ENCODE results near the gene ACBD7.

The ACBD7 gene

GRCh38 chr10:15091418-15091817 lies 2.8 kb upstream of the ACBD7 start:
- DNase-seq (ENCODE audit: low spot score) = no peak

GRCh38 chr10:15084502-15084922 lies 4.1 kb downstream of the ACBD7 start:
- peak; percentile 34 for DNase-seq (ENCODE audit: low spot score)

DNA sequence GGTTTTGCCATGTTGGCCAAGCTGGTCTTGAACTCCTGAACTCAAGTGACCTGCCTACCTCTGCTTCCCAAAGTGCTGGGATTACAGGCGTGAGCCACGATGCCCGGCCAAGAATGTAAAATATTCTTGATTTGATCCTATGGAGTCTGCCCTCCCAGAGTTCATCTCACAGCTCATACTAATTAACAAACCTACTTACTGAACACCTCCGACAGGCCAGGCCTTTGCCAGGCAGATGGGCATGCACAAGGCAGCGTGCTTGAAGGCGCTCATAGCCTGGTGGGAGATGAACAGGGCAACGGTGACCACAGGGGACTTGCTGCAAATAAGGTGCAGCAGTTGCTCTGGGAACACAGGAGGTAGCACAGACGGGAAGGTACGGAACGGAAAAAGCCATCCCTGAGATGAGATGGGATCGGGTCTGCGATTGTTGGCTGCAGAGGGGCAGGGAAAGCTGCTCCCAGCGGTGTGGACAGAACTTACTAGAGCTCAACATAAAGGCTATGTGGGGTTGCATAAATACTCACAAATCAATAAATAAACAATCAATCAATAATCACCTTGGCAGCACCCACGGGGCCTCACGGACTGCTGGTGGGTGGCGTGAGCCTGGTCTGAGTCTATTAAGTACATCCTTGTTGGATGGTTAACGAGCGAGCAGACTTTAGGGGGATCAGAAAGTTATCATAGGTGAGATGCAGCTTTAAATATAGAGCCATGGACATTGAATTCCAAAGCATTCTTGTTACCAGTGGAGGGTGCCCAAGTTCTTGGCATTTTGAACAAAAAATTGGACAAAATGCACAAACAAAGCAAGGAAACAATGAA lies 4.7 kb downstream of the ACBD7 start:
- DNase-seq (ENCODE audit: low spot score) = no peak

- DNase-seq (ENCODE audit: low spot score) = no peak
These were observed 13.2 kb downstream of the ACBD7 start for GRCh38 chr10:15075421-15075820.

GRCh38 chr10:15072358-15072757 lies 16.2 kb downstream of the ACBD7 start:
- no peak for DNase-seq (ENCODE audit: low spot score)

DNA sequence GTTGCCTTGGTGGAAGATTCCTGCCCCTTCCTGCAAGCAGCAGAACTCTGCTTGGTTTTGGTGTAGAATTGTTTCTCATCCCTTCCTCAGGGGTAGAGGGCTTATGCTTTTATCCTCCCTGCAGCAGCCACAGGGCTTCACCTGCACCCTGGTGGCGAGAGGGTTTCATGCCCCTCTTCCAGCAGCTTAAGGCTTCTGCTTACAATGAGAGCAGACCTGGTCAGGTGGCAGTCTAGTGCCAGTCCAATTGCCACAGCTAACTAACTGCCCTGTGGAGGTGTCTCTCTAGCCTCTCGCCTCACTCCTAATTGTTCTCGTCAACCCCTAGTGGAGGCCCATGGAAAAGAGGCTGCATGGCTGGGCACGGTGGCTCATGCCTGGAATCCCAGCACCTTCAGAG lies 19.3 kb downstream of the ACBD7 start:
- DNase-seq (ENCODE audit: low spot score) = no peak

- DNase-seq (ENCODE audit: low spot score) = no peak
These were observed 19.8 kb downstream of the ACBD7 start for GRCh38 chr10:15068802-15069201.

GRCh38 chr10:15067154-15067553 lies 21.4 kb downstream of the ACBD7 start:
- no peak for DNase-seq (ENCODE audit: low spot score)

- no peak for DNase-seq (ENCODE audit: low spot score)
These were observed 27.9 kb downstream of the ACBD7 start for GRCh38 chr10:15060638-15061037.

- DNase-seq (ENCODE audit: low spot score) = no peak
These were observed 28.7 kb downstream of the ACBD7 start for GRCh38 chr10:15059914-15060313.

DNA sequence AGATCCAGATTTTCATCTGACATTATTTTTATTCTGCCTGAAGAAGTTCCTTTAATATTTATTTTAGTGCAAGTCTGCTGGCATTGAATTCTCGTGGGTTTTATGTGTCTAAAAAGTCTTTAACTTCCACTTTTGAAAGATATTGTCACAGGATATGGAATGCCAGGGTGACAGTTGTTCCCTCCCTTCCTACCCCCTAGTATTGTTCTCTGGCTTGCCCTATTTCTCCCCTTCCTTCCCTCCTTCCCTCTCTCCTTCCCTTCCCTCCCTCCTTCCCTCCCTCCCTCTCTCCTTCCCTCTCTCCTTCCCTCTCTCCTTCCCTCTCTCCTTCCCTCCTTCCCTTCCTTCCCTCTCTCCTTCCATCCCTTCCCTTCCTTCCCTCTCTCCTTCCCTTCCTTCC lies 29.9 kb downstream of the ACBD7 start:
- DNase-seq (ENCODE audit: low spot score) = no peak

- DNase-seq (ENCODE audit: low spot score) = no peak
These were observed 35.5 kb downstream of the ACBD7 start for GRCh38 chr10:15053061-15053460.

DNA sequence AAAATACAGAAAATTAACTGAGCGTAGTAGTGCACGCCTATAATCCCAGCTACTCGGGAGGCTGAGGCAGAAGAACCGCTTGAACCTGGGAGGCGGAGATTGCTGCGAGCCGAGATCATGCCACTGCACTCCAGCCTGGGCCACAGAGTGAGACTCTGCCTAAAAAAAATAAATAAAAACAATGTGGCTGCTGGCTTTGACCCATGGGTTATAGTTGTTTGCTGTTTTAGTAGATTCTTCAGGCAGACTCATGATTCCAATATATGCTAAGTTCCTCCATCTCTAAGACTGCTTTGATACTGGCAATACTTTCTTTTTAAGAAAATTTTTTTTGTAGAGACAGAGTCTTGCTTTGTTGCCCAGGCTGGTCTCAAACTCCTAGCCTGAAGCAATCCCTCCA lies 36.5 kb downstream of the ACBD7 start:
- no peak for DNase-seq (ENCODE audit: low spot score)

GRCh38 chr10:15049533-15049932 lies 39.0 kb downstream of the ACBD7 start:
- no peak for DNase-seq (ENCODE audit: low spot score)

GRCh38 chr10:15046626-15047025 lies 42.0 kb downstream of the ACBD7 start:
- no peak for DNase-seq (ENCODE audit: low spot score)

- no peak for DNase-seq (ENCODE audit: low spot score)
These were observed 43.2 kb downstream of the ACBD7 start for GRCh38 chr10:15045380-15045779.

DNA sequence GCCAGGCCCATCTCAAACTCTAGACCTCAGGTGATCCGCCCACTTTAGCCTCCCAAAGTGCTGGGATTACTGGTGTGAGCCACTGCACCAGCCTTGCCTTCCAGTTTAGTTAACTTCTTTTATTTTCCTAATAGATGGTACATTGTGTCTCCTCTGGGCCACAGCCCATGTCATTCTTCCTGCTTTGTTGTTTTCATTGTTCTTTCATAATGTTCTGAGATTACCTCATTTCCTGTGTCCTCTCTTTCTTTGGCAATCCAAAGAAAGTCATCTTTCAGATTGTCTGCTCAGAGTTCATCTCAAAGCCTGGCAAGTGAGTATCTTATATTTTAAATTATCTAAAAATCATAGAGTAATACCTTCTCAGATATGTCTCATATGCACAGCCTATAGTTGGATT lies 44.9 kb downstream of the ACBD7 start, which contains the start of gene OLAH:
Gene OLAH, plus strand, starts transcription at position 270 of the 400 bp plus-strand sequence. CDS start 3,346 bp downstream, outside the sequence.
- no peak for DNase-seq (ENCODE audit: low spot score)

- no peak for DNase-seq (ENCODE audit: low spot score)
These were observed 50.2 kb downstream of the ACBD7 start for GRCh38 chr10:15038416-15038815.

GRCh38 chr10:15037691-15038090 lies 50.9 kb downstream of the ACBD7 start:
- no peak for DNase-seq (ENCODE audit: low spot score)

DNA sequence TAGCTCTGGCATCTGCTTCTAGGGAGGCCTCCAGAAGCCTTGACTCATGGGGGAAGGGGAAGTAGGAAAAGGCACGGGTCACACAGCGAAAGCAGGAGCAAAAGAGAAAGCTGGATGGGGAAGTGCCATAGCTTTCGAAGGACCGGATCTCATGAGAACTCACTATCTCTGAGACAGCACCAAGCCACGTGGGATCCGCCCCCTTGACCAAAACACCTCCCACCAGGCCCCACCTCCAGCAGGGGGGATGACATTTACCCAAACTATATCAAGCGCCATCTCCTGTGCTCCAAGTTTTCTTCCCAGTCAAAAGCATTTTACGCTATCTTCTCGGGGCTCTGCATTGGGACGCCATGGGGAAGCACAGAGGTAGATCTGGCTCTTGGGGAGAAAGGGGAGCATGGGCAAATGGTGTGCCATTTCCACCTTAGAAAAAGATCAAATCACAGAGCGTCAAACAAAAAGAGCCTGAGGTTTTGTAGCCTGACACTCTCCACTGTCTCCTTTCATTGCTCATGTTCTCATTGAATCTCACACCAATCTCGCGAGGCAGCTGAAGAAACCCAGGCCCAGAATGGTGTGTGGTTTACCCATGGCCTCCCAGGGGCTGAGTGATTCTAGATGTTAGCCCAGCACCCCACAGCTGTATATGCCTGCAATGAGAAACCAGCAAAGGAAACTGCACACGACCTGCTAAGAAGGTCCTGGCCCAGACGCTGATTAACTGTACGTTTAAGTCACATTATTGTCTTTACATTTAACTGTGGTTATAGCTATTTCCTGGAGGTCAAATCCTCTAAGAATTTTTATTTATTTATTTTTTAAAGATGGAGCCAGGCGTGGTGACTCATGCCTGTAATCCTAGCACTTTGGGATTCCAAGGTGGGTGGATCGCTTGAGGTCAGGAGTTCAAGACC lies 52.9 kb downstream of the ACBD7 start:
- no peak for DNase-seq (ENCODE audit: low spot score)

GRCh38 chr10:15027741-15028140 lies 60.8 kb downstream of the ACBD7 start:
- DNase-seq (ENCODE audit: low spot score) = no peak
